ENCODE data around the gene CACNG6. TPM values are rescaled to one million over a fixed set of nuclear protein-coding genes. Genes with fewer than 3 reads are reported as not detected.

CACNG6 gene
- total RNA-seq, 1 donor from 2014 or later, result not detected

DNA sequence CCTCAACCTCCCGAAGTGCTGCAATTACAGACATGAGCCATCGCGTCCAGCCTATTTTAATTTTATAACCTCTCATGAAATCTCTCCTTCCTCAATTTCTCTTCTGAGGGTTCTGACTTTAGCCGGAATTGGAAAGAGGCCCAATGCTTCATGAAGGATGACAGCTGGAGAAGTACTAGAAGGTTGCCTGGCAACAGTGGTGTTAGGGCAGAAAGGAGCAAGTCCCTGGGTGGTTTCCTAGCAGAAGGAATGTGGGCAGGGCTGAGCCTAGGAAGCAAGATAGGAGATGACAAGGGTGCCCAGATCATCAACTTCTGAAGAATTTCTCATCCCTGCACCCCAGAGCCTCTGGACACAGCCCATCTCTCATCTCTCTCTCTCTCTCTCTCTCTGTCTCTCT is 25.8 kb downstream of the CACNG6 start:
- Histone ChIP-seq H3K9me3 (ENCODE audit: low read depth) (no peaks in the 10 kb centered on the region), H2AFZ (replicated peaks) (no peak overlapping the region), H4K20me1 (ENCODE audit: low read depth) (no peaks in the 10 kb centered on the region), H3K36me3 (no peaks in the 10 kb centered on the region), H3K4me2 (no peak overlapping the region), H3K27me3 (no peaks in the 10 kb centered on the region), H3K27ac (no peak overlapping the region), H3K4me1 (no peaks in the 10 kb centered on the region), H3K79me2 (ENCODE audit: low read depth) (no peaks in the 10 kb centered on the region), H3K4me3 (no peak overlapping the region), H3K9ac (no peak overlapping the region), H3F3A (ENCODE audit: low read depth) (no peaks in the 10 kb centered on the region)
- Mint-ChIP-seq H3K4me1 (peaks cover 30% of the 10 kb centered on the region), H3K4me3 (peak overlapping the region; percentile 8), H3K27ac (peak overlapping the region; percentile 12), H3K9me3 (peaks cover 21% of the 10 kb centered on the region), H3K36me3 (no peaks in the 10 kb centered on the region), H3K27me3 (ENCODE audit: insufficient read depth, low read depth) (peaks cover 10% of the 10 kb centered on the region)
- DNase-seq (ENCODE audit: low spot score), result no peak
- no peak for TF ChIP-seq EZH2 (IDR thresholded peaks at IDR 0.05)
- TF ChIP-seq CTCF (IDR thresholded peaks at IDR 0.05), result no peak
- TF ChIP-seq EZH2phosphoT487 (IDR thresholded peaks at IDR 0.05), result no peak

- H3K4me1 ChIP-seq, result no peaks in the 10 kb centered on the region
- H2AFZ ChIP-seq (replicated peaks), result no peak overlapping the region
- no peaks in the 10 kb centered on the region for H3F3A ChIP-seq (ENCODE audit: low read depth)
- H3K36me3 Mint-ChIP-seq, result no peaks in the 10 kb centered on the region
- no peaks in the 10 kb centered on the region for H3K79me2 ChIP-seq (ENCODE audit: low read depth)
- H3K27ac ChIP-seq, result no peak overlapping the region
- no peak overlapping the region for H3K9ac ChIP-seq
- no peaks in the 10 kb centered on the region for H3K9me3 ChIP-seq (ENCODE audit: low read depth)
- H3K4me1 Mint-ChIP-seq, result peaks cover 27% of the 10 kb centered on the region
- DNase-seq (ENCODE audit: low spot score), result no peak
- no peak overlapping the region for H3K4me3 ChIP-seq
- H3K4me2 ChIP-seq, result no peak overlapping the region
- peaks cover 13% of the 10 kb centered on the region for H3K27me3 Mint-ChIP-seq (ENCODE audit: insufficient read depth, low read depth)
- H3K4me3 Mint-ChIP-seq, result peak overlapping the region; percentile 36
- H3K27ac Mint-ChIP-seq, result peak overlapping the region; percentile 39
- TF ChIP-seq CTCF (IDR thresholded peaks at IDR 0.05) (no peak), EZH2 (IDR thresholded peaks at IDR 0.05) (no peak), EZH2phosphoT487 (IDR thresholded peaks at IDR 0.05) (no peak)
- peaks cover 3% of the 10 kb centered on the region for H3K27me3 ChIP-seq
- H3K9me3 Mint-ChIP-seq, result peaks cover 16% of the 10 kb centered on the region
- no peaks in the 10 kb centered on the region for H4K20me1 ChIP-seq (ENCODE audit: low read depth)
- H3K36me3 ChIP-seq, result no peaks in the 10 kb centered on the region
These were observed 29.9 kb downstream of the CACNG6 start for GRCh38 chr19:54021363-54021762.

GRCh38 chr19:54021932-54022331 is 30.5 kb downstream of the CACNG6 start:
- Mint-ChIP-seq H3K27me3 (ENCODE audit: insufficient read depth, low read depth) (peaks cover 13% of the 10 kb centered on the region), H3K36me3 (no peaks in the 10 kb centered on the region), H3K4me1 (peaks cover 25% of the 10 kb centered on the region), H3K4me3 (no peak overlapping the region), H3K27ac (no peak overlapping the region), H3K9me3 (peaks cover 13% of the 10 kb centered on the region)
- DNase-seq (ENCODE audit: low spot score), result no peak
- Histone ChIP-seq H3K79me2 (ENCODE audit: low read depth) (no peaks in the 10 kb centered on the region), H2AFZ (replicated peaks) (no peak overlapping the region), H3K9ac (no peak overlapping the region), H3K4me3 (no peak overlapping the region), H3K27ac (no peak overlapping the region), H4K20me1 (ENCODE audit: low read depth) (no peaks in the 10 kb centered on the region), H3K4me1 (no peaks in the 10 kb centered on the region), H3K9me3 (ENCODE audit: low read depth) (no peaks in the 10 kb centered on the region), H3F3A (ENCODE audit: low read depth) (no peaks in the 10 kb centered on the region), H3K36me3 (no peaks in the 10 kb centered on the region), H3K4me2 (no peak overlapping the region), H3K27me3 (peaks cover 3% of the 10 kb centered on the region)
- no peak for TF ChIP-seq EZH2 (IDR thresholded peaks at IDR 0.05)
- TF ChIP-seq EZH2phosphoT487 (IDR thresholded peaks at IDR 0.05), result no peak
- no peak for TF ChIP-seq CTCF (IDR thresholded peaks at IDR 0.05)
